ENCODE data around the gene NKX1-2.

The NKX1-2 gene

GRCh38 chr10:124418726-124419501 is 30.9 kb downstream of the NKX1-2 start, which contains the start of gene OAT (continued):
- TF ChIP-seq KLF9 (tag by site-specific recombination; IDR thresholded peaks at IDR 0.05; ENCODE audit: low read depth) (no peak), ZNF239 (tag by site-specific recombination; IDR thresholded peaks at IDR 0.05) (no peak), ZNF660 (tag by site-specific recombination; IDR thresholded peaks at IDR 0.05) (no peak; the same call in none of the 2 replicates), ZNF561 (tag by site-specific recombination; IDR thresholded peaks at IDR 0.05; ENCODE audit: borderline replicate concordance) (peak; percentile 24; the same call in 1 of the 2 replicates), ZBTB17 (tag by site-specific recombination; IDR thresholded peaks at IDR 0.05) (peak; percentile 98), ZBTB49 (tag by site-specific recombination; IDR thresholded peaks at IDR 0.05; ENCODE audit: low read depth) (no peak), KLF10 (tag by site-specific recombination; IDR thresholded peaks at IDR 0.05) (peak; percentile 97), ZNF37A (tag by site-specific recombination; IDR thresholded peaks at IDR 0.05) (no peak), ZNF174 (tag by site-specific recombination; IDR thresholded peaks at IDR 0.05) (no peak), REST (tag by site-specific recombination; IDR thresholded peaks at IDR 0.05) (no peak; the same call in 1 of the 2 replicates), ZNF24 (tag by site-specific recombination; IDR thresholded peaks at IDR 0.05) (peak; percentile 64), ZNF292 (tag by site-specific recombination; IDR thresholded peaks at IDR 0.05; ENCODE audit: borderline replicate concordance, low read depth) (no peak), ZNF645 (tag by site-specific recombination; IDR thresholded peaks at IDR 0.05) (no peak), ZNF274 (IDR thresholded peaks at IDR 0.05; ENCODE audit: low read length) (no peak), ZNF274 (tag by site-specific recombination; IDR thresholded peaks at IDR 0.05; ENCODE audit: borderline replicate concordance) (no peak), ZNF624 (tag by site-specific recombination; IDR thresholded peaks at IDR 0.05) (no peak), HIC1 (tag by site-specific recombination; IDR thresholded peaks at IDR 0.05) (0 out of 2 replicates have a peak, but pooled peaks have one; percentile 52), ZNF530 (tag by site-specific recombination; IDR thresholded peaks at IDR 0.05; ENCODE audit: low read depth) (no peak), TCF7L2 (IDR thresholded peaks at IDR 0.05; ENCODE audit: borderline replicate concordance, low read depth, low read length) (no peak), BCL6B (tag by site-specific recombination; IDR thresholded peaks at IDR 0.05) (no peak), ZSCAN18 (tag by site-specific recombination; IDR thresholded peaks at IDR 0.05) (no peak), RBAK (tag by site-specific recombination; IDR thresholded peaks at IDR 0.05) (no peak), ZNF280C (tag by site-specific recombination; IDR thresholded peaks at IDR 0.05) (no peak), ZNF354C (tag by site-specific recombination; IDR thresholded peaks at IDR 0.05; ENCODE audit: borderline replicate concordance, low read depth) (no peak)
